B cell (primary cell): ENCODE measurements around the gene CFAP157.

ENCODE experiments used
- CTCF ChIP-seq: fragments of 200-600 bp; IDR thresholded peaks from one replicate; pipeline ENCODE4 v1.8.0; 2022; ENCODE audit warnings: antibody characterized with exemption, mild to moderate bottlenecking
- EZH2 ChIP-seq: IDR thresholded peaks from 2 replicates; pipeline ENCODE4 v1.6.1; 2012; ENCODE audit warnings: borderline replicate concordance, low read depth, mild to moderate bottlenecking, moderate library complexity, low read length; ENCODE audit not compliant: insufficient read depth, poor library complexity, severe bottlenecking

DNA sequence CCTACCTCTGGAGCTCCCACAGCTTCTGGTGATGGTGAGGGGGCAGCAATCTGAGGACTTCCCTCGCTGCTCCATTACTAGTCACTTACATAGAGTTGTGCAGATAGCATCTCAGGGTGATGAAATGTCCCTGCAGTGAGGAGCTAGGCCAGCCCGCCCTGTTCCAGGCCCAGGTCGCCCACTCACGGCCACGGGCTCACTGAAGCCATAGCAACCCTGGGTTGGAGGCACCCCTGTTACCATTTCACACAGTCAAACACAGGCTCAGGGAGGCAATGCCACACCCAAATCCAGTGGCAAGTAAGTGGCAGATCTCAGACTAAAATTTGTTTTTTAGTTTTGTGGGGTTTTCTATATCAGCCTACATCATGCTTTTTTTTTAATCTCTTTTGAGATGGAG, 52.1 kb downstream of the CFAP157 start:
- TF ChIP-seq CTCF: no peak
- no peak for TF ChIP-seq EZH2
